CD4-positive, alpha-beta T cell treated with Interleukin-4 for 4 hours (primary cell): ENCODE data around the gene EGLN1.

Experiments
- DNase-seq: peaks from one replicate; pipeline ENCODE4 v3.0.0-alpha.2; 2020

EGLN1 gene

GRCh38 chr1:231395076-231395997 is 26.8 kb downstream of the EGLN1 start:
- no peak for DNase-seq

GRCh38 chr1:231393668-231394067 is 28.4 kb downstream of the EGLN1 start:
- DNase-seq: no peak

- DNase-seq: no peak
These were observed 29.5 kb downstream of the EGLN1 start for GRCh38 chr1:231392389-231393131.

DNA sequence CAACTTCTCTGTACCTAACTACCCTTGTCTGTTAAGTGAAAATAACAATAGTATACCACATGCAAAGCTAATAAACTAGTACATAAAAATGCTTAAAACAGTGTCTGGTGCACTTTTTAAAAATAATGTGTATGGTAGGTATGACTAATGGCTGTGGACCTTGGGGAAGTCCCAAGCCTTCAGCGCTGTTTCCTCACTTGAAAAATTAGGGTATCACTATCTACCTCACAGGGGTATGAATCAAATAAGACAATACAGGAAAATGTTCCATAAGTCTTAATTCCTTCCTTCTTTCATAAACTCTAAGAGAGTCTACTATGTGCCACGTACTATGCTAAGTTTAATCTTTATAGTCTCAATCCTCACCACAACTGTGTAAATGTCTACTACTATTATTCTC is 32.0 kb downstream of the EGLN1 start:
- DNase-seq: peak; percentile 10

- no peak for DNase-seq
These were observed 34.1 kb downstream of the EGLN1 start for GRCh38 chr1:231387770-231388669.

DNA sequence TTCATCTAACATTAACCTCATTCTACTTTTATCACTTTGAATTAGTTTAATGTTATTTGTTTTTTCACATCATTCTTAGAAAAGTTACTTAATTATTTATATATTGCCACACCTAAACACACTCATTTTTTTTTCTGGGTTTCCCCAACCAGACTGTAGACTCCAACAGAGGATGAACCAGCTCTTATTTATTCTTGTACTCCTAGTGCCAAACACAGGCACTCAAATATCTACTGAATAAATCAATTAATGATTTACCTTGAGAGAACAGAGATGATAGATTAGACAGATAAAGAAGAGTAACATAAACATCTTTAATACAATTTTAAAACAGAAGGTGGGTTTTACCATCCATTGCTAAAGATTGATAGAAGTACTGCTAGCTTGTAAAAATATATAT is 35.6 kb downstream of the EGLN1 start:
- no peak for DNase-seq

GRCh38 chr1:231385416-231385748 is 36.7 kb downstream of the EGLN1 start:
- DNase-seq: no peak

GRCh38 chr1:231384696-231385415 is 37.2 kb downstream of the EGLN1 start:
- DNase-seq: no peak

DNA sequence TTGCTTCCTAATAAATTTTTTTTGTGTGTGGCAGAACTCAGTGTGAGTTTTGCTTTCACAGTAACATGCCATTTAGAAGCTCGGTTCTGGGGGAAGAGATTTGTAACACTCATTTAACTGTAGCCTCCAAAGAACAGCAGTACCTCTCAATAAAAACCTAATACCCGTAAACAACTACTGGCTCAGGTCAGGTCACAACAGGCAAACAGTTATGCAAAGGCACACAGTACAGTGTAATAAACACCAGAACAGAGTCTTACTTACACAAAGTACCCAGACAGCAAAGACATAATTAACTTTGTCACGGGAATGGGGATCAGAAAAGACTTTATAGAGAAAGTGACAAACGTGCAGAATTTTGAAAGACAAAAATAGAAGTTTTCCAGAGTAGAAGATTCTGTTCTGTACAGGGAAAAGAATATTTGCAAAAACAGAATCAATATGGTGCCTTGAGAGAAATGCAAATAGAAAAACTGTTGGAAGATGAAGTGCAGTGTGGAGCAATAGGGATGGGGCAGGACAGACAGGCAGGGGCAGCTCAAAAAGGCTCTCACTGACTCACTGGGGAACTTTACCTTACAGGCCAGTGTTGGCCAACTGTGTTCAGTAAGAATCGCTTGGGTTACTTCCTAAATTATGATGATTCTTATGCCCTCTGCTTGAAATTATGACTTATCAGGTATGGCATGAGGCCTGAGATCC is 38.8 kb downstream of the EGLN1 start:
- DNase-seq: no peak

DNA sequence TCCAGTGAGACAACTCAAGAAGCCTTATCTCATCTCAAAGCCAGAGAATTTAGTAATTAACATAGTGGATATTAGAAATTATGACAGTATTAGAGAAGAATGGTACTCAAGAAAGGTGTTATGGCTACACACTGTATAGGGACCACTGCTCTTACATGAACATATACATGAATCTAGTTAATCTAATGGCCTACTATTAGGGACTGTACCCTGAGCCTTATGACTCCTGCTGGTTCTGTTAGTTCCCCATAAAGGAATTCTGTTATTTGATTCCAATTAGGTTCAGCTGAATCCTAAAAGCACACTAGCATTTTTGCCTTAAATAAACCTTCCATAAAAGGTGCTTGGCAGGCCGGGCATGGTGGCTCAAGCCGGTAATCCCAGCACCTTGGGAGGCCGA is 39.7 kb downstream of the EGLN1 start:
- DNase-seq: no peak

DNA sequence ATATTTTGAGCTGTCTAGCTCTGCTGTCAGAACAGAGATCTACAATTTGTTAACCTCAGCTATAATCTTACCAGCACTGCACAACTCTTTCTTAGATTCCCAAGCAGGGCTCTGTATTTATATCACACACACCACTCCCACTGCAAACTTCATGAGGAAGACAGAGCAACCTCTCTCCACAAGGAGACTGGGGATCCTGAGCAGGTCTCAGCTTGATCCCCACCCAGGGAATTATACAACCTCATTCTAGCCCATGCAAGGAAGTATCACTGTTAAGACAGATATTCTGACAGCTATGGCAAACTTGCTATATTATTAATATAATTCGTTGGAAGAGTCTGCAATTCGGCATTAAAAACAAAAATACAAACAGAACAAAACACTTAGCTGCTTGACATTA is 40.4 kb downstream of the EGLN1 start:
- DNase-seq: no peak

GRCh38 chr1:231376875-231377549 is 45.1 kb downstream of the EGLN1 start:
- no peak for DNase-seq

DNA sequence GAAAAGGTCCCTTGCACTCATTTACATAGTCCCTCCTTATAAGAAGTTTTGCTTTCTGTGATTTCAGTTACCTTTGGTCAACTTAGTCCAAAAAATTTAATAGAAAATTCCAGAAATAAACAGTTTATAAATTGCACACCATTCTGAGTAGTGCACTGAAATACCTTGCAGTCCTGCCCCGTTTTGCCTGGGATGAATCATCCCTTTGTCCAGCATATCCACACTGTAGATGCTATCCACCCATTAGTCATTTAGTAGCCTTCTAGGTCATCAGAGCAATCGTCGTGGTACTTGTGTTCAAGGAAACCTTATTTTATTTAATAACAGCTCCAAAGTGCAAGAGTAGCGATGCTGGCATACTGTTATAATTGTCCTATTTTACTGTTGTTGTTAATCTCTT is 46.0 kb downstream of the EGLN1 start:
- no peak for DNase-seq

- DNase-seq: no peak
These were observed 47.7 kb downstream of the EGLN1 start for GRCh38 chr1:231374394-231374793.

DNA sequence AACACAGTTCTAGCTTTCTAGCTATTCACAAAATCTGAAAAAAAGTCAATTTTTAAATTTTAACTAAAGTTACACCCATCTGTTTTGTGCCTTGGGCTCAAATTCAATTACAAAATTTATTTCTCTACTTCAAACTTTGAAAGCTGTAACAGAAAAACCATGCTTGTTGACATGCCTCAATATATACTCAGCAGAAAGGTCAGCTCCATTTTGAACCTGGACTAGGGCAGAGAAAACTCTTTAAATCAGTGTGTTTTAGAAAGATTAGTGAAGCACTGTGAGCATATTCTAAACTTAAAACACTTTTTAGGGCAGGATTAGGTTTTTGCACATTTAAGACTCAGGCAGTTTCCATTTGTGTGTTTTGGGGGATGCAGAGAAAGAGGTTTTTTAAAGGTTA is 49.6 kb downstream of the EGLN1 start:
- no peak for DNase-seq

GRCh38 chr1:231369282-231369681 is 52.8 kb downstream of the EGLN1 start:
- no peak for DNase-seq

GRCh38 chr1:231364192-231364591 is 57.9 kb downstream of the EGLN1 start:
- no peak for DNase-seq

GRCh38 chr1:231363624-231364023 is 58.5 kb downstream of the EGLN1 start:
- DNase-seq: no peak

GRCh38 chr1:231362325-231362724 is 59.8 kb downstream of the EGLN1 start:
- no peak for DNase-seq

DNA sequence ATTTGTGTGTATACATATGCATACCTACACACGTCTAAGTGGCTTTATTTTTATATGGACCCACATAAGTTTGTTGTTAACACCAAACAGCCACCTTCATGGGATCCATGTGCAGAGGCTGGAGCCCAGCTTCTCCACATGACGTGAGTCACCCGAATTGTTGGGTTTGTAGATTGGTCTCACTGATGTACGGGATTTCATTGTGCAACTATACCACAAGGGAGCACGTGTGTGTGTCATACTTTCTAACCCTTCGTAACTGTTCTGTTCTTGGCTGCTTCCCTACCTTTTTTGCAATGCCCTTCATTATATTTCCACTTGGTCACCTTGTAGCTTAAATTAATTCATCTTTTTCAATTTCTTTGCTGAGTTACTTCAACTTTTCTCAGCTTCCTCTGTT is 63.0 kb downstream of the EGLN1 start:
- DNase-seq: no peak

- peak; percentile 63 for DNase-seq
These were observed 64.2 kb downstream of the EGLN1 start for GRCh38 chr1:231357831-231358354.
